T-helper 22 cell (primary cell): ENCODE results near the gene CORO2B.

ENCODE experiments used
- DNase-seq: peaks from one replicate; pipeline ENCODE4 v3.0.0-alpha.2; 2020; ENCODE audit warnings: low read depth

Gene CORO2B

DNA sequence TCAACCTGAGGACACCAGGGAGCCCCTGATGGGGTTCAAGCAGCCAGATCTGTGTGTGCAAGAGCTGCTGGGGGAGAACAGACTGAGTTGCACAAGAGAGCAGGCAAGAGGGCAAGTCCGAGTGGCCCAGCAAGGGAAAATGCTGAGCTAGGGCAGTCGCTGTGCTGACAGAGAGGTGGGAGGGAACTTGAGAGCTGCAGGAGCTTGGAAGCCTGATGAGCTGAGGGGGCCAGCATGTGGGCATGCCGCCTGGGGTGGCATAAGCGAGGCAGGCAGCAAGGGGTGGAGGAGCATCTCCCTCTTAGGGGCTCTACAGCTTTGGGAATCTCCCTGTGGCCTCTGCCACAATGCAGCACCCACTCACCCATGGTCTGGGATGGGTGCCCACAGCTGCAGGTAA is 4.7 kb upstream of the CORO2B start:
- DNase-seq, result no peak

DNA sequence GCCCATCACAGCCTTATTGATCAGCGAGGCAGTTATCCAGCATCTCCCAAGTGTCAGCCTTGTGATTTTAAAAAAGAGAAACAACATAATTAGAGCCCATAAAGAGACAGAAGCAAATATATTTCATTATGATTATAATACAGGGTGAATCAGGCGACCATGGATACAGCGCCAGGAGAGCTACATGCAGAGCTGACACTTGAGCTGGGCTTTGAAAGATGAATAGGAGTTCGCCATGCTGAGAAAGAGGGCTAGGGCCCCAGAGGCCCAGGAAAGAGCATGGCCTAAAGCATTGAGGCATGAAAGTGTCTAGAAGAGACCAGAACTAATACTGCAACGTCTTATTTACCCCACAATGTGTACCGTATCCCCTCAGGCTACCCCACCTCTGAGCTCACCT is 4.2 kb upstream of the CORO2B start:
- no peak for DNase-seq

DNA sequence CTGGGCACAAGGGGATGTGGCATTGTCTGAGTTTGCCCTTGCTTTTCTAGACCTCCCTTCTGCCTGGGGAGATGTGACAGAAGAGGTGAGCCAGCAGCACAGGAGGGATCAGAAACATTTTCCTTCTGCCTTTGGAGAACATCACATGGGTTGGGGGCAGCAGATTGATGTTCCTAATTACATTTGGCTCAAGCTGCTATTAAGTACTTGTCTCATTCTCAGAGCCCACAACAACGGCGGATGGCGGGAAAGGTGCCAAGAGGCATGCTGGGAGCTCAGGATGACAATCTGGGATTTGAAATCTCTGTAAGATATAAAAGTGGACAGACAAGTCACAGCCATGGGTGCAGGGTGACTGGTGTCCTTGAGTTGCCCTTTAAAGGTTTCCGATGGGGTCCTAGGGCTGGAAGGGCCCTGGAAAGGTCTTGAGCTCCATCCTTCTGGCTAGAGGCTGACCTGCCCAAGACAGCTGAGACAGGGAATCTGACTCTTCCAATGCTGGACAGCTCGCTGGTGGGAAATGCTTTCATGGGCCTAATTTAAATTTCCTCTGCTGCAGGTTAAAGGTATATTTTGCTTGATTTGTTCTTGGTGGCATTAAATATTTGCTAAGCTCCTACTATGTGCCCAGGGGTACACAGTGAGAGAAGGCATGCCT is 2.4 kb upstream of the CORO2B start:
- DNase-seq, result no peak

DNA sequence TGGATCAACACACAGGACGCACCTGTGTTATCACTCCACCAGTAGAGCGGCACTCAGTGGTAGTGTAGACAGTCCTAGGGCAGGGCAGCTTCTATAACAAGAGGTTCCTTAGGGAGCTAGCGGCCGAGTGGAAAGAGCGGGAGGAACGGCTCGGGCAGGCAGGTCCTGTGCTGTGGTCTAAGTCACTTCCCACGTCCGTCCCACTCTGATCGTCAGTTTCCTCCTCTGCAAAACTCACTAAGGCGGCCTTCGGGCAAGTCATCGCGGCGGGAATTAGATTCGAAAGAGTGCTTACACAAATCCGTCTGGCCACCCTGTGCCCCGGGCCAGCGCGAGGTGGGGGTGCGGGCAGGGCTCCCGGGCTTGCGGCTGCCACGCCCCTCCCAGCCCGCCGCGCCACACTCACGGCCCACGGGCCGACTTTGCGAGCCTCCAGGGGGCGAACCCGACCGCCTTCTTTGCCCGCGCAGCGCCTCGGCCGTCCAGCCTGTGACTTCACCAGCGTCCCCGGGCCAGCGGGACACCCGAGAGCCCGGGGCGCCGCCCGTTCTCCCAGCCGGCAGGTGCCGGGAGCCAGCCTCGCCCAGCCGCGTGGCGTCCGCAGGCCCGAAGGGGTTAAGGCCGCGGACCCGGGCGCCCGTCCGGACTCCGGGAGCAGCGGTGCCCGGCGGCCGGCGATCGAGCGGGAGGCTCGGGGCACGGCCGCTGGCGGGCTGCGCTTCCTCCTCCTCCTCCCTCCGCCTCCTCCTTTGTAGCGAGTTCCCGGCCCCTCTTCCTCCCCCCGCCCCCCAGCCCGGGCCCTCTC is 416 bp upstream of the CORO2B start:
- no peak for DNase-seq

DNA sequence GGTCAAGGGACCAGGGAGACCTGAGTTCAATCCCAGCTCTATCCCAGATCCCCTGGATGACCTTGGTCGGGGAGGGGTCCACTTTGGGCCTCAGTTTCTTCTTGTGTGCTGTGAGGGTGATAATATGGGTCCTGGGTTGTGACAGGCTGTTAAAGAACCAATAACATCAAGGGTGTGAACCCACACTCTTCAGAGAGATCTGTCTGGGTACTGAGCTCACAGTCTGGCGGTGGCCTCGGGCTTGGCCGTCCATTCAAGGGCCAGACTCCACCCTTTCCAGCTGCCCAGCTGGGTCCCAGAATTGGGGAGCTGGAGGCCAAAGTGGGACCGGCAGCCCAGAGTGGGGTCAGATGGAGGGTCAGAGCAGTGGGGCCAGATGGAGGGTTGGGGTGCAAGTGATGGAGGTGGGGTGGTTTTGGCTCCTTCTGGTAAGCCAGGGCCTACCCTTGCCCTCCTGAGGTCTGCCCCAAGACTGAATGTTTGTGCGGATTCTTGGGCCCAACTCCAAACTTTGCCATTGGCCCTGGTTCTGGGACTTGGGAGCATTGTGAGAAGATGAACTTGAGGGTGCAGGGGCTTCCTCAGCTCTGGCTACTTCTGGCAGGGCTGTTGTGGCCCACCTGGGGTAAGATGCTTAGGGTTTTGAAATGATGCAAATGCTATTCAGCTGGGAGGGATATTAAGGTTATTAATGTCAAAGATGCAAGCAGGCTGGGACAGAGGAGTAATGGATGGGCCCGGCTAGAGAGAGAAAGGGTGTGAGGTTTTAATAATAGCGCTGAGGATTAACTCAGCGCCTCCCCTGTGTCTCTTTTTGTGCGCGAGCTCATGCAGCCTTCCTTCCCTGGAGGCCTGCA is 1.5 kb downstream of the CORO2B start:
- DNase-seq, result no peak

DNA sequence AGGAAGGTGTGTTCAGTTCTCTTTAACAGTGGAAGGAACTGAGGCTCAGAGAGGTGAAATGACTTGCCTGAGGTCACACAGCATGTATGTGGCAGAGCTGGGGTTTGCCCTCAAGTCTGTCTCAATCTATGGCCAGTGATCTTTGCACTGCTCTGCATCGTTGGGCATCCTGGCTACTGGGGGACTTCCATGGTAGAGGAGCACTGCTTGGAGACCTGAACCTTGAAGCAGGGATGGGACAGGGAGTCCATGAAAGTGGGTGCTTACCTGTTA is 2.0 kb downstream of the CORO2B start:
- no peak for DNase-seq

DNA sequence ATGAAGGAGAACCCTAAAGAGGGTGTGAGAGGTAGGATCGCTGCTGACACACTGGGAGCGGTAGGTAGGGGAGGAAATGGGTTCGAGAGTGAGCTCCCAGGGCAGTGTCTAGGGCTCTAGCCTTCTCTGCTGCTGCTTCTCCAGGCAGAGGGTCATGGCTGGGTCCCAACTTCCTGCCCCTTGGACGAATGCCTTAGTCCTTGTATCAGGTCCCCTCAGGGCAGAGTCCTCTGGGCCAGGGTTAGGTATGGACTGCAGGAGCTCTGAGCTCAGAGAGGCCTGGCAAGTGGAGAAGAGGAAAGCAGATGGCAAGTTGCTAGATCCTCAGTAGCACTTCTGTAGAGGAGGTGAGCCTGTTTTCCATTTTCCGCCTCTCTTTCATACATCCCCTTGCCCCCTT is 2.9 kb downstream of the CORO2B start:
- no peak for DNase-seq

DNA sequence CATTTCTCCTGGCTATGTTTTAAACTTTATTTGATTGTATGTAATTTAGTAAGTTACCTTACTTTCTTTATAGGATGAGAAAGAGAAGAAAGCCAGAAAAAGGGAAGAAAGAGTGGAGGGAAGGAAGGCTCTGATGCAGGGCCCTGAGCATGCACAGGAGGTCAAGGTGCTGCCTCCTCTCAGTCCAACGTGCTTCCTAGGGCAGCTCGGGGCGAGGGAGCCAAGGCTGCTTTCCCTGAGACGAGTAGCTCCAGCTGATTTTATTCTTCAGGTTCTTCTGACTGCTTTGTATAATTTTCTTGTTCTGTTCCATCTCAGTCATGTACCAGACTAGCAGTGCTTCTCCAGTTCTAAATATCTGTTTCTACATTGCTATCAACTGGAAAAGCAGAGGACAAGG is 3.4 kb downstream of the CORO2B start:
- DNase-seq, result no peak

DNA sequence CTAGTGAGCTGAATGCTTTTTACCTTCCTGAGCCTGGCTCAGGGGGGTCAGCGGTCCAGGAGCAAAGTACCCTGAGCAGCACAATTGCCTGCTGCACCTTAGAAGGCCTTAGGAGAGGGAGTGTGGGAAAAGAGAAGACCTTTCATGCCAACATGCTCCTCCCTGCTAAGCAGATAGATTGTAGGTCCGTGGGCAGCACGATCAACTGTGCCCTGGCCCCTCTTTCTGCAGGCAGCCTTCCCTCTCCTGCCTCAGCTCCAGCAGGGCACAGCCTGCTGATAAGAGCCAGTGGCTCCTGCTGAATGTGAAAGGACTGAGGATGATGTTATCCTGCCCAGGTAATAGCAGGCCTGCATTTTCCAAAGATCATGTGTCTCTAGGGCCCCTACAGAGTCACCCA is 4.1 kb downstream of the CORO2B start:
- DNase-seq, result no peak

DNA sequence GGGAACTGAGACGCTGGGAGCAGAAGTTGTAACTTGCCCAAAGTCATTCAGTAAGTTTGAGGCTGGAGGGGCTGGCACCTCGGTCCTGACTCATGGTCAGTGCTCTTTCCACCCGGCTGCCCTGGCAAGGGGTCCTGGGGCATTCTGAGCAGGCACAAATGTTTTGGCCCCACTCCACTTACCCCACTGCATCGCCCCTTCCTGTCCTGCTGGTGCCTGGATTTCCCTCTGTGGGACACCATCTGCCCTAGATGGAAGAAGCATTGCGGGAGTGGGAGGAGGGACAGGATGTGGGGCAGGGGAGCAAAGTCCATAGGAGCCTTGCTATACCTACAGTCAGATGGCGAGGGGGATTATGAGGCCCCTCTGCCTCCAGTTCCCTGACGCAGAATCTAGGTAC is 4.5 kb downstream of the CORO2B start:
- DNase-seq, result no peak

DNA sequence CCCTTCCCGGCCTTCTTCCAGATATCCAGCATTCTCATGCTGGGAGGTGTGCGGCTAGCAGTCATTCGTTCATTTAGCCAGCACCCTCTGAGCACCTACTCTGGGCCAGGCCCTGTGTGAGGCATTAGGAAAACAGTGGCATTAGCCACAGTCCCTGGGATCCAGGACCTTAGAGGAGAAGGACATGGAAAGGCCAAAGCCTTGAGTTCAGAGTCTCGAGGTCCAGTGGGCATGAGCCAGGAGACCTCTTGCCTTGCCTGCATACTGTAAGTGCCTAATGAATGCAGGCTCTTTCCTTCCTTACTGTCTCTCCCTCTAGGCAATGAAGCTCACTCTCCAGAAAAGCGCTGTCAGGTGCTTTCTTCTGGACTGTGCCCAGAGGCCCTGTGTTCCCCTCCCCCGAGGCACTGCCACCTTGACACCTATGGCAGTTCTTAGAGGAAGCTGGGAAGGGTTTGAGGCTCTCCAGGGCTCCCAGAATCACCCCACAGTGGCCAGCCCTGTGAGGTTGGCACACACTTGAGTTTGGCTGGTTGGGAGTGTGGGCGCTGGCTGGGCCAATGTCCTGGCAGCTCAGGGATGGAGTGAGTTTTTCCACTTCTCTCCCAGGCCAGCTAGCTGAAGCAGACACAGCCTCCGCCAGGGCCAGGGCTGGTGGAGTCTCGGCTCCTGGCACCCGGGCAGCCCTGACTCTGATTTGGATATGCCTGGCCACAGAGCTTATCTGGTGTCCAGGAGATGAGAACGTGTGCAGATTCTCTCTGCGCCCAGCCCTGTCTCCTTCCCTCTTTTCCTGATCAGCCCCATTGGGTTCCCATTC is 5.4 kb downstream of the CORO2B start:
- no peak for DNase-seq

DNA sequence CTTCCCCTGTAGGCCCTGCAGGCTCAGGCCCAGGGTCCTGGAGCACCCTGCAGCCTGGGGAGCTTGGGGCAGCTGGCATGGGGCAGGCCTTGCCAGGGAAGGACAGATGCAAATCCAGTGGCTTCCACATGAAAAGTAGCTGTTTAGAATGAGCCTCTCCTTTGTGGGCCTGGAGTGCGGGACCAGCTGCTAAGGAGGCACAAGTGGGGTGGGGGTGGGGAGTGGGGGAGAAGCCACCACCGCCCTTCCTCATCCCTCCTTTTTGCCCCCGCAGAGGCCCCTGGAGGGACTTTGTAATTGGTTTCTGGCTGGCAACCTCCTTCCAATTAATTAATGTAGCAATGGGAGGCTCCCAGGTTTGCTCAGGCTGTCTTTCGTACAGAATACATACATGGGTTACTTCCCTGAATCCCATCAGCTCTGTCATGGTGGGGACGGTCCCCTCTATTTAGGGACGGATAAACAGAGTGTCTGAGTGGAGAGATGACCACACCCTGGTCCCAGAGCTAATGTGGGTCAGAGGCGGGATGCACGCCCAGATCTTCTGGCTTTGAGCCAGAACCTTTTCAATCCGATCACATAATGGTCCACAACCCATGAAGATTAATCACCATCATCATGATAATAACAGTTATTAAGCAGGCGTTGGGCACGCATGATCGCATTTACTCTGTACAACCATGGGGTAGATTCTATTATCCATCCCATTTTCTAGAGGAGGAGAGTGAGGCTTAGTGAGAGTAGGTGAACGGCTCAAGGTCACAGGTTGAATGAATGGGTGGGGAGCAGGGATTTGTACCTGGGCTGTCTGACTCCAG is 6.2 kb downstream of the CORO2B start:
- DNase-seq, result no peak

DNA sequence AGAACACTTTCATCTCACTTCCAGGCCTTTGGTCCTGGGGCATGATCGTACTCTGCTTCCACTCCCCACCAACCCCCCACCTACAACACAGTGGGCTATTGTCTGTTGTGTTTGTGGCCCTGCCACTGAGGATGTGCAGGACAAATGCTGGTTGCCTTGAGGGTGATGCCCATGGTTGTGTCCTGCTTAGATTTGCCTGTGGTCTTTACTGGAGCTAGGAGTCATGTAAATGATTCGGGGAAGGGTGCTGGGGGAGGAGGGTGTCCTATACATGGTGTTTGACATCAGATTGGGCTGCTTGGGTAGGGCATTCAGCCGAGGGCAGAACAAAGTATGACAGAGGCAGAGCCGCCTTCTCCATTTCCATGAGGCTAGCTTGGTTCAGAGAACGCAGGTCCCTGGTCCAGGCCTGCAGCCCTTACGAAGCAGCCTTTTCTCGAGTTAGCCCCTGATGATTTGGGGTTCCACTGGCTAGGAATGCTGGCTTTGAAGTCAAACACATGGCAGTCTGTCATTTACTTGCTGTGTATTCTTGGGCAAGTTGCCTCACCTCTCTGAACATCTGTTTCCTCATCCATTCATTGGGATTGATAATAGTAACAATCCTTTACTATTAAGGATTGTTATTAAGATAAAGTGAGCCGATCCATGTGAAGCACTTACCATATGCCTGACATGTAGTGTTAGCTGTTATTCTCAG is 6.9 kb downstream of the CORO2B start:
- DNase-seq, result no peak

DNA sequence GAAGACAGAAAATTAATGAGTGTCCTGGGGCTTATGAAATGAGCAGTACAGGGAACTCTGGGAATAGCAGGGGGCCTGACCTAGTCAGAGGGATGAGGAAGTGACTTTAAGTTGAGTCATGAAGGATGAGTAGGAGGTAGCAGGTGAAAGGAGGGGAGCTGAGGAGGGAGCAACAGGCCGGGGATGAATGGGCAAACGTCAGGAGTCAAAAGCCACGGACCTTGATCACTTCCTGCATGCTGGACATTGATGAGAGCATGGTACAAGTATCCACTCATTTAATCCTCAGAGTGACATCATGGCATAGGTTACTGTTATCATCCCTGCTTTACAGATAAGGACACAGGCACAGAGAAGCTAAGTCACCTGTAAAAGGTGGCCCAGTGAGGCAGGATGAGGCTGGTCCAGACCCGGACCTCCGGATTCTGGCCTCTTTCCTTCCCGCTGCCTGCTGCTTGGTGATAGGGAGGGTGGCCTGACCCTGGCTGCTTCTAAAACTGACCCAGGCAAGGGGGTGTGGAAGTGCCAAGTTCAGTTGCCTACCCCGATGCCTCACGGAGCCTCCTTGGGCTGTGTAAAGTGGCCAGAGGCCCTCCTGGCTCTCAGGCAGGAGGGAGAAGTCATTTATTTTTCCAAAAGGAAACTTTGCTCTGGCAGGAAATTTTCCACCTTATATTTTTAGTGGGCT is 7.6 kb downstream of the CORO2B start:
- no peak for DNase-seq

DNA sequence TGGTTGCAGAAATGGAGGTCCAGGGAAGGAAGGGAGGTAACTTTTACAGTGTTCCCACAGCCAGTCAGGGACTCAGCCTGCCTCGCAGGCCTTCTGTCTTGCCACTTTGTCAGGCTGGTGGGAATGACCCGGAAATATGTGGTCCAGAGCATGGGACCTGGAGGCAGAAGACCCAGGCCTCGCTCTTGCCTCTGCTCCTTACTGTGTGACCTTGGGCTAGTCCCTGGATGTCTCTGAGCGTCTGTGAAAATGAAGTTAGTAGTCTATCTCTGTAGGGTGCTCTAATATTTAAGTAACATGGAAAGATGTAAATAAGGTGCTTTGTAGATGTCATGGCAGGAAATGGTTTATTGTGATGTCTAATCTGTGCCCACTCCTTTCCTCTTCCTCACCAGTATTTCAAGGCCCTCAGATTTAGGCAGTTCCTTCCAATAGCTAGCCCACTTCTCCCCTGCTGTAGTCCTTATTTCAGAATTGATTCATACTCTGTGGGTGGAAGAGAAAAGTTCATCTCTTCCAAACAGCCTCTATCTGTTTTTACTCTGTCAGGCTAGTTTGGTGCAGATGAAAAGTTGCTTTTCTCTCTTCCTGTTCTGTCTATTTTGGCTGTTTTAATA is 9.1 kb downstream of the CORO2B start:
- no peak for DNase-seq

DNA sequence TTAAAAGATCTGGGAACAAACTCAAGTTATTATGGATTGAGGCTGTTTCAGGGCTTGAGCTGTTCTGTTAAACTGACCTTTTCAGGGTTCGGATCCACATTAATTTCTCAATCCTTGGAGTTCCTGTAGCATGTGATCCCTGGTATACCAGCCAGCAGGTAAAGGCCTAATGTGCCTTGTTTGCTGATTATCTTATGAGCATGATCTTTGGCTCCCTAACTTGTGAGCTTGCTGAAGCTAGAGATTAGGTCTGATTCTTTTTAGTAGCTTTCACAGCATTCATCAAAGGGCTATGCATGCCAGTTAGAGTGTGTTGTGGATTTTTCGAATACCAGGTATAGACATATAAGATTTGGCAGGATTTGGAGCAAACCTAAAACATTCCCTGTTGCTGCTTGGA is 10.3 kb downstream of the CORO2B start:
- no peak for DNase-seq

DNA sequence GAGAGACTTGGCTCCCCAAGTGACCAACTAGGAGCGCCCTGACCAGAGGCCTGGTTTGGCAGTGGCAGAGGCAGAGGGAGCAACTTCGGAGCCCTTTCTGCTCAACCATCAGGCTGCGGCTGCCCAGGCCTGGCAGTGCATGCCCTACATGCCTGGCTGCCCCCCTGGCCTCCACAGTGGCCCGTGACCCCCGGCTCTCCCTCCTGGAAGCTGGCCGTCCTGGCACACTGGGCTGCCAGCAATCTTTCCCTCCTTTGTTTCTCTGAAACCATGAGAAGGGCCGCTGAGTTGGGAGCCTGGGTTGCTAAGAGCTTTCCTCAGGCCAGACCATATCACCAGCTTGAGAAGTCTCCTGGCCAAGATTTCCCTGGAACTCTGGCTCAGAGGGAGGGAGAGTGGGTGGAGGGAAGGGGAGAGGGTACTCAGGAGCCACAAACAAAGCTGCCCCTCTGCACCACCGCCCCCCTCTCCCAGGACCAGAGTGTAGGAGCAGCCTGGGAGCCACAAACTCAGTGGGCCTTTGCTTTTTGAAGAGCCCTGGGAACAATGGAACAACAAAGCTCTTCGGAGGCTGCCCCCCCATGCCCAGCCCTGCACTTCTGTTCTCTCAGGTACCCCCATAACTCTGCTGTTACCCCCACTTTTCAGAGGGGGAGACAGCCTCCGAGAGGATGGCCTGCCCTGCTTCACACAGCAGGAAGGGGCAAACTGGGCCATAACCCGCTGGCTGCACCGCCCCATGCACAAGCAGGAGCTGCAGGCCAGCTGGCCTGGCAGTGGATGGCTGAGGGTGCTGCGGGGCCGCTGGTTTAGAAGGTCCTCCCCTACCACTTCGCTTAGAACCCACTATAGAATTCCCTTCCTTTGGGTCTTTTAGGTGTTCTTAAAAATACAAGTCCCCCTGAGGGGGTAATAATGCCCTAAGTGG is 11.3 kb downstream of the CORO2B start:
- DNase-seq, result no peak

DNA sequence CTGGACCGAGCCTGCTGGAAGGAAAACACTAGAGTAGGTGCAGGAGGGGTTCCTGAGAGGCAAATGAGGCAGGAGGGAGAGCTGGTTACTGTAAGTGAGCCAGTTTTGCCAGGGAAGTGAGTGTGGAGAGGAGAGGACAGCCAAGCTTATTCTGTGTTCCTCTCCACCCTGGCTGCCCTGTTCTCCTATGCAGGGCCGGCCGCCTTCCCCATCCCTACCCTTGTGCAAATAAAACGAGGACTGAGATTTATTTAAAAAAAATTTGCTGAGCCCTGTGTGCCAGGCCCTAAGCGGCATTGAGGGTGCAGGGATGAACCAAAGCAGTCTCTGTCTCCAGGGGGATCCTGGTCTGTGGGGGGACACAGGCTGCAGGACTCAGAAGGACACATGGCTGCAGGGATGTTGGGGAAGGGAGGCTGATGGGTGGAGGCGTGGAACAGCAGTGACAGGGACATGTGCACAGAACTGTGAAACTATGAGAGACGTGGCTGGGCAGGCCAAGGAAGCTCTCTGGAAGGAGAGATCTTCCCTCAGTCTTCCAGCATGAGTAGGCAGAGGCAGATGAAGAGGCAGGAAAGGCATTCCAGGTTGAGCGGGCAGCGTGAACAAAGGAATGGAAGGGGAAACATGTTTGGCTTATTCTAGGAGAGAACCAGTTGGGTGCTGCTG is 12.1 kb downstream of the CORO2B start:
- DNase-seq, result no peak
